Neural progenitor cell (in vitro differentiated cells): ENCODE measurements around the gene MRC1. TPM values are rescaled to one million over a fixed set of nuclear protein-coding genes. Genes with fewer than 3 reads are reported as not detected.

Experiments
- DNase-seq: peaks from one replicate; pipeline ENCODE4 v3.0.0-alpha.2; 2016; ENCODE audit warnings: low spot score
- H2AFZ ChIP-seq: fragments of 200-600 bp; sonication (generic); replicated peaks from 2 replicates; pipeline ENCODE4 v1.6.1; 2016; ENCODE audit warnings: antibody characterized with exemption
- H3F3A ChIP-seq: fragments of 200-600 bp; sonication (generic); 2 replicates; pipeline ENCODE4 v1.6.1; 2016; ENCODE audit warnings: antibody characterized with exemption, low read depth
- H3K27ac ChIP-seq: fragments of 200-600 bp; sonication (generic); 2 replicates; pipeline ENCODE4 v1.5.1; 2016; ENCODE audit warnings: mild to moderate bottlenecking
- H3K27me3 ChIP-seq: fragments of 200-600 bp; sonication (generic); 2 replicates; pipeline ENCODE4 v1.6.1; 2016; ENCODE audit warnings: mild to moderate bottlenecking, moderate library complexity
- H3K36me3 ChIP-seq: fragments of 200-600 bp; sonication (generic); 2 replicates; pipeline ENCODE4 v1.5.1; 2016
- H3K4me1 ChIP-seq: fragments of 200-600 bp; sonication (generic); 2 replicates; pipeline ENCODE4 v1.6.1; 2016; ENCODE audit warnings: mixed run types
- H3K4me2 ChIP-seq: fragments of 200-600 bp; sonication (generic); 2 replicates; pipeline ENCODE4 v1.6.1; 2016
- H3K4me3 ChIP-seq: fragments of 200-600 bp; sonication (generic); 2 replicates; pipeline ENCODE4 v1.5.1; 2016
- H3K79me2 ChIP-seq: fragments of 200-600 bp; sonication (generic); 2 replicates; pipeline ENCODE4 v1.6.1; 2016; ENCODE audit warnings: low read depth
- H3K9ac ChIP-seq: fragments of 200-600 bp; sonication (generic); 2 replicates; pipeline ENCODE4 v1.6.1; 2016
- H3K9me3 ChIP-seq: fragments of 200-600 bp; sonication (generic); 2 replicates; pipeline ENCODE4 v1.5.1; 2016; ENCODE audit warnings: low read depth
- H4K20me1 ChIP-seq: fragments of 200-600 bp; sonication (generic); 2 replicates; pipeline ENCODE4 v1.6.1; 2016; ENCODE audit warnings: low read depth
- H3K27ac Mint-ChIP-seq: 3 replicates; pipeline ENCODE4 v1.8.0; 2021; ENCODE audit warnings: mixed read lengths
- H3K27me3 Mint-ChIP-seq: 2 replicates; pipeline ENCODE4 v1.8.0; 2022; ENCODE audit warnings: low read depth, mild to moderate bottlenecking, inconsistent platforms, moderate library complexity, mixed read lengths; ENCODE audit not compliant: insufficient read depth
- H3K36me3 Mint-ChIP-seq: 3 replicates; pipeline ENCODE4 v1.8.0; 2021; ENCODE audit warnings: mixed read lengths
- H3K4me1 Mint-ChIP-seq: 3 replicates; pipeline ENCODE4 v1.8.0; 2021; ENCODE audit warnings: mixed read lengths
- H3K4me3 Mint-ChIP-seq: 3 replicates; pipeline ENCODE4 v1.8.0; 2021; ENCODE audit warnings: mild to moderate bottlenecking, moderate library complexity, mixed read lengths
- H3K9me3 Mint-ChIP-seq: 3 replicates; pipeline ENCODE4 v1.8.0; 2020; ENCODE audit warnings: mixed read lengths
- EZH2 ChIP-seq: fragments of 200-600 bp; sonication (generic); IDR thresholded peaks from 2 replicates; pipeline ENCODE4 v1.6.1; 2017; ENCODE audit warnings: antibody characterized with exemption, mild to moderate bottlenecking, moderate library complexity
- EZH2phosphoT487 ChIP-seq: fragments of 200-600 bp; sonication (generic); IDR thresholded peaks from 2 replicates; pipeline ENCODE4 v1.6.1; 2017; ENCODE audit warnings: antibody characterized with exemption
- total RNA-seq: library from RNA; depleted of rRNA; stranded (reverse); fragments of >200 nt; gene quantifications from 2 replicates; pipeline ENCODE4 v1.2.3, GENCODE V29; 2015; ENCODE audit warnings: low replicate concordance
- TF ChIP-seq, protein P1 (sequence below): fragments of 200-600 bp; sonication (generic); IDR thresholded peaks from 2 replicates; pipeline ENCODE4 v1.5.1; 2017; ENCODE audit warnings: antibody characterized with exemption, mild to moderate bottlenecking

The MRC1 gene
- total RNA-seq, 1 donor from 2014 or later: not detected

DNA sequence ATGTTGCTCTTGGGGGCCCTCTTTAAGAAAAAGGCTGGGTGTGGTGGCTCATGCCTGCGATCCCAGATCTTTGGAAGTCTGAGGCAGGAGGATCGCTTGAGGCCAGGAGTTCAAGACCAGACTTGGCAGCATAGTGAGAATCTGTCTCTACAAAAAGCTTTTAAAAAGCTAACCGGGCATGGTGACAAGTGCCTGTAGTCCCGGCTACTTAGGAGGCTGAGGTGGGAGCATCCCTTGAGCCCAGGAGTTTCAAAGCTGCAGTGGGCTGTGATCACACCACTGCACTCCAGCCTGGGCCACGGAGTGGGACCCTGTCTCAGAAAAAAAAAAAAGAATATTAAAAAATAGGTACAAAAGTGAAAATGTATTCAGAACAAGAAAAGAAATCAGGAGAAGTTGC lies 104.5 kb downstream of the MRC1 start:
- no peaks in the 10 kb centered on the region for H4K20me1 ChIP-seq
- no peak overlapping the region for H3K27ac ChIP-seq
- peaks cover 5% of the 10 kb centered on the region for H3F3A ChIP-seq
- Mint-ChIP-seq H3K36me3 (no peaks in the 10 kb centered on the region), H3K27ac (no peak overlapping the region), H3K4me3 (no peak overlapping the region), H3K9me3 (peaks cover 2% of the 10 kb centered on the region), H3K4me1 (no peaks in the 10 kb centered on the region), H3K27me3 (peaks cover 2% of the 10 kb centered on the region)
- no peak for TF ChIP-seq EZH2phosphoT487
- no peak for TF ChIP-seq EZH2
- TF ChIP-seq, protein P1, sequence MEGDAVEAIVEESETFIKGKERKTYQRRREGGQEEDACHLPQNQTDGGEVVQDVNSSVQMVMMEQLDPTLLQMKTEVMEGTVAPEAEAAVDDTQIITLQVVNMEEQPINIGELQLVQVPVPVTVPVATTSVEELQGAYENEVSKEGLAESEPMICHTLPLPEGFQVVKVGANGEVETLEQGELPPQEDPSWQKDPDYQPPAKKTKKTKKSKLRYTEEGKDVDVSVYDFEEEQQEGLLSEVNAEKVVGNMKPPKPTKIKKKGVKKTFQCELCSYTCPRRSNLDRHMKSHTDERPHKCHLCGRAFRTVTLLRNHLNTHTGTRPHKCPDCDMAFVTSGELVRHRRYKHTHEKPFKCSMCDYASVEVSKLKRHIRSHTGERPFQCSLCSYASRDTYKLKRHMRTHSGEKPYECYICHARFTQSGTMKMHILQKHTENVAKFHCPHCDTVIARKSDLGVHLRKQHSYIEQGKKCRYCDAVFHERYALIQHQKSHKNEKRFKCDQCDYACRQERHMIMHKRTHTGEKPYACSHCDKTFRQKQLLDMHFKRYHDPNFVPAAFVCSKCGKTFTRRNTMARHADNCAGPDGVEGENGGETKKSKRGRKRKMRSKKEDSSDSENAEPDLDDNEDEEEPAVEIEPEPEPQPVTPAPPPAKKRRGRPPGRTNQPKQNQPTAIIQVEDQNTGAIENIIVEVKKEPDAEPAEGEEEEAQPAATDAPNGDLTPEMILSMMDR: no peak
- no peaks in the 10 kb centered on the region for H3K4me1 ChIP-seq
- no peak overlapping the region for H3K4me3 ChIP-seq
- no peak overlapping the region for H3K4me2 ChIP-seq
- H3K9ac ChIP-seq: no peak overlapping the region
- no peaks in the 10 kb centered on the region for H3K36me3 ChIP-seq
- H3K79me2 ChIP-seq: no peaks in the 10 kb centered on the region
- no peak overlapping the region for H2AFZ ChIP-seq
- H3K9me3 ChIP-seq: no peaks in the 10 kb centered on the region
- H3K27me3 ChIP-seq: no peaks in the 10 kb centered on the region
- no peak for DNase-seq

DNA sequence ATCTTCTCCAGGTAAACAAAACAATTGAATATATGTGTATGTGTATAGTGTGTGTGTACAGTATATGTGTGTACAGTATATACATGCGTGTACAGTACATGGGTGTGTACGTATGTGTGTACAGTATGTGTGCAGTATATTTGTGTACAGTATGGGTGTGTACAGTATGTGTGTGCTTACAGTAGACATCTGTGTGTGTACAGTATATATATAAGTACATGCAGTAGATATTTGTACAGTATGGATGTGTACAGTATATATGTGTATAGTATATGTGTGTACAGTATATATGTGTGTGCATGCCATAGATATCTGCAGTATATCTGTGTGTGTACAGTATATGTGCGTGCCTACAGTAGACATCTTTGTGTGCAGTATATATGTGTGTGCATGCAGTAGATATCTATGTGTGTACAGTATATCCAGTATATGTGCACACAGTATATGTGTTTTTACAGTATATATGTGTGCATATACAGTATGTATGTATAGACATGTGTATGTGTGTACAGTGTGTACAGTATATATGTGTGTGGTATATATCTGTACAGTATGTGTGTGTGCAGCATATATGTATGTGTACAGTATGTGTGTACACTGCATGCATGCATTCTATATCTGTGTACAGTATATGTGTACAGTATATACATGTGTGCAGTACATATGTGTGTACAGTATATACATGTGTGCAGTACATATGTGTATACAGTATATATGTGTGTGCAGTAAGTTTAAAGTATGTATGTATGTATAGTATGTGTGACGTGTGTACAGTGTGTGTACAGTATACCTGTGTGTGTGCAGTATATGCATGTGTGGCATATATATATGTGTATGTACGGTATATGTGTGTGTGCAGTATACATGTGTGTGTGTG lies 105.3 kb downstream of the MRC1 start:
- H3K4me3 ChIP-seq: no peak overlapping the region
- peaks cover 5% of the 10 kb centered on the region for H3K9me3 Mint-ChIP-seq
- H3K27ac ChIP-seq: no peak overlapping the region
- peaks cover 5% of the 10 kb centered on the region for H3F3A ChIP-seq
- no peaks in the 10 kb centered on the region for H3K4me1 Mint-ChIP-seq
- H3K27me3 Mint-ChIP-seq: peaks cover 2% of the 10 kb centered on the region
- H3K79me2 ChIP-seq: no peaks in the 10 kb centered on the region
- no peak overlapping the region for H3K9ac ChIP-seq
- H3K27me3 ChIP-seq: no peaks in the 10 kb centered on the region
- no peaks in the 10 kb centered on the region for H3K36me3 Mint-ChIP-seq
- TF ChIP-seq EZH2phosphoT487: no peak
- H3K4me3 Mint-ChIP-seq: no peak overlapping the region
- no peaks in the 10 kb centered on the region for H3K4me1 ChIP-seq
- no peak overlapping the region for H2AFZ ChIP-seq
- H4K20me1 ChIP-seq: no peaks in the 10 kb centered on the region
- H3K4me2 ChIP-seq: no peak overlapping the region
- no peak for DNase-seq
- H3K9me3 ChIP-seq: no peaks in the 10 kb centered on the region
- H3K36me3 ChIP-seq: no peaks in the 10 kb centered on the region
- no peak overlapping the region for H3K27ac Mint-ChIP-seq

DNA sequence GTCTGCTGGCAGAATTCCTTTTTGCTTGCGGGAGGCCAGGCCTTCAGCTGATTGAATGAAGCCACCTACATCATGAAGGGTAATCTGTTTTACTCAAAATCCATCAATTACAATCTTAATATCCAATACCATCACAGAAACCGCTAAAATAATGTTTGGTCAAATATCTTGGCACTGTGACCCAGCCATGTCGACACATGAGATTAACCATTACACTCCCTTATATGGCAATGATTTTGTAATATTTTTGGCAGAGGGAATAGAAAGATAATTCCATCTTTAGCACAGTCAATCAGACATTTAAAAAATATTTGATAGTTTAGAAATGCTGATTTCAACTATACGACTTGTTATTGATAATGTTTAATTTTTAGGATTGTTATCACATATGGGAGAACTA lies 106.0 kb downstream of the MRC1 start:
- Histone ChIP-seq H3K36me3 (no peaks in the 10 kb centered on the region), H4K20me1 (no peaks in the 10 kb centered on the region), H3K79me2 (no peaks in the 10 kb centered on the region), H3F3A (peaks cover 5% of the 10 kb centered on the region), H2AFZ (no peak overlapping the region), H3K9me3 (no peaks in the 10 kb centered on the region), H3K4me1 (no peaks in the 10 kb centered on the region), H3K27ac (no peak overlapping the region), H3K27me3 (no peaks in the 10 kb centered on the region), H3K4me2 (no peak overlapping the region), H3K4me3 (no peak overlapping the region), H3K9ac (no peak overlapping the region)
- Mint-ChIP-seq H3K27me3 (peaks cover 2% of the 10 kb centered on the region), H3K4me1 (no peaks in the 10 kb centered on the region), H3K9me3 (peaks cover 5% of the 10 kb centered on the region), H3K36me3 (no peaks in the 10 kb centered on the region), H3K27ac (no peak overlapping the region), H3K4me3 (no peak overlapping the region)
- no peak for DNase-seq
- TF ChIP-seq, protein P1: no peak
- TF ChIP-seq EZH2 (no peak), EZH2phosphoT487 (no peak)
